ENCODE measurements around the gene MBD5.
A peak's percentile ranks its signal among the peaks of the same experiment; 100 is the strongest.

The MBD5 gene

DNA sequence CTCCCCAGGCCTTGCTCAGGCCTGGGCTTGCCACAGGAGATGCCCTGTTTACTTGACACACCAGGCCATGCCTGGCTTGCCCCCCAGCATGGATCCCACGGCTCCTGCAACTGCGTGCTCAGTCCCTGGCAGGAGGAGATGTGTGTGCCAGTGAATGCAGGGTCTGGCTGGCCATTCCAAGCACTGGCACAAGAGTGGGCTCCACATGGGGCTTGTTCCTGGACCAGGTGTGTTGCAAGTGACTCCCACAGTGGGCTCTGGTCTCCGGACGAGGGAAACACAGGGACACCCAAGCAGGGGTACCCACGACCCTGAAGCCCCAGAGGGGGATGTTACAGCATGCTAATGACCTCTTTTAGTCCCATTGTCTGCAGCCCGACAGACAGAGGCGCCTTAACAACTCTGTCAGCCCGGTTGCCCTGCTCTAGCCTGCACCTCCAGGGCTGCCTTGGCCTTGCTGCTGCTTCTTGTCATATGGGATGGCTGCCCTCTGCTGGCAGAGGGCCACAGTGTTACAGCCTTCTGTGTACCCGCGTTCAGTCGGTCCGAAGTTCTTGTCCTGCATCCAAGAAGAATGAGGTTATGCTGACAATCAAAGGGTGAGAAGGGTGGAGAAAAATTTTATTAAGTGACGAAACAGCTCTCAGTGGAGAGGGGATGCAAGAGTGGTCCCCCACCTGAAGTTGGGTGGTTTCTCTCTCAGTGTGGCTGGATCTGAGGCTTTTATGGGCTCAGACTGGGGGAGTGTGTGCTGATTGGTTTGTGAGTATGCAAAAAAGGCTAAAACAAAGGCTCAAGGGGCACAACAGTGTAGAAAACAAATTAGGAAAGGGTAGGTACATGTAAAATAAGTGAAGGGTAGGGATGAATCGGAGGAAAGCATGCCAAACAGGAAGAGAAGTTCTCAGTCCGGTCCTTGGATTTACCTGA, 180.4 kb downstream of the MBD5 start:
- no peak overlapping the region for H3K27ac ChIP-seq
- intact Hi-C loops (cut with DNase I; ENCODE audit: low total_unique reads), result no loop called here
- no peak overlapping the region for H3K4me3 ChIP-seq
- no peaks in the 10 kb centered on the region for H3K27me3 ChIP-seq
- H3K4me1 ChIP-seq, result no peaks in the 10 kb centered on the region
- H3K36me3 ChIP-seq, result no peaks in the 10 kb centered on the region
- H3K9me3 ChIP-seq, result no peaks in the 10 kb centered on the region
- peak in 1 of 2 experiments; percentile 19 for TF ChIP-seq CTCF (IDR thresholded peaks at IDR 0.05)
- no peak for DNase-seq

GRCh38 chr2:148202237-148202636, 181.3 kb downstream of the MBD5 start:
- Histone ChIP-seq H3K4me1 (no peaks in the 10 kb centered on the region), H3K9me3 (no peaks in the 10 kb centered on the region), H3K4me3 (no peak overlapping the region), H3K27ac (no peak overlapping the region), H3K27me3 (no peaks in the 10 kb centered on the region), H3K36me3 (no peaks in the 10 kb centered on the region)
- intact Hi-C loops (cut with DNase I; ENCODE audit: low total_unique reads), result no loop called here
- no peak for TF ChIP-seq CTCF (IDR thresholded peaks at IDR 0.05)
- DNase-seq, result no peak

DNA sequence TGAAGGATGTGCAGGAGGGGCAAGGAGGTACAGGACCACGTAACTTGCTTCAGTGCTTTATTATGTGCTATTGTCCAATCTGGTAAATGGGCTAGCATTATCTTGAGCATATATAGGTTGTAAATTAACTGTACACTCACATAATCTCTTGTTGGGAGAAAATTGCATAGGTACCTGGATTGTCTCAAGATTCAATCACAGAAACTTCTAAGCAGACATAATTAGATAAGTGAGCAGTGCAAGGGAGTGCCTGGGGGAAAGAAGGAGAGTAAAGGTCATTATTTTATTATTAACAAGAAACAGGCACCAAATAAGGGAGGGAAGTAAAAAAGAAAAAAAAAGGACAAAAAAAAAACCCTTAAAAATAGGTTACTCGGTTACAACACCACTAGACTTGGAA, 186.2 kb downstream of the MBD5 start:
- intact Hi-C loops (cut with DNase I; ENCODE audit: low total_unique reads), result no loop called here
- peaks cover 0 to 9% (median 0%) of the 10 kb centered on the region in 4 donors for H3K4me1 ChIP-seq
- TF ChIP-seq CTCF (IDR thresholded peaks at IDR 0.05), result no peak
- H3K36me3 ChIP-seq, result no peaks in the 10 kb centered on the region
- no peak overlapping the region for H3K27ac ChIP-seq
- H3K27me3 ChIP-seq, result no peaks in the 10 kb centered on the region
- H3K9me3 ChIP-seq, result no peaks in the 10 kb centered on the region
- DNase-seq, result no peak
- H3K4me3 ChIP-seq, result no peak overlapping the region

- no peaks in the 10 kb centered on the region for H3K9me3 ChIP-seq
- DNase-seq, result no peak
- H3K27ac ChIP-seq, result no peak overlapping the region
- no peak overlapping the region for H3K4me3 ChIP-seq
- H3K36me3 ChIP-seq, result no peaks in the 10 kb centered on the region
- H3K27me3 ChIP-seq, result no peaks in the 10 kb centered on the region
- TF ChIP-seq CTCF (IDR thresholded peaks at IDR 0.05), result no peak
- H3K4me1 ChIP-seq, result peaks cover 0 to 9% (median 0%) of the 10 kb centered on the region in 4 donors
- intact Hi-C loops (cut with DNase I; ENCODE audit: low total_unique reads), result no loop called here
Observed at GRCh38 chr2:148209603-148210002, 188.7 kb downstream of the MBD5 start.

DNA sequence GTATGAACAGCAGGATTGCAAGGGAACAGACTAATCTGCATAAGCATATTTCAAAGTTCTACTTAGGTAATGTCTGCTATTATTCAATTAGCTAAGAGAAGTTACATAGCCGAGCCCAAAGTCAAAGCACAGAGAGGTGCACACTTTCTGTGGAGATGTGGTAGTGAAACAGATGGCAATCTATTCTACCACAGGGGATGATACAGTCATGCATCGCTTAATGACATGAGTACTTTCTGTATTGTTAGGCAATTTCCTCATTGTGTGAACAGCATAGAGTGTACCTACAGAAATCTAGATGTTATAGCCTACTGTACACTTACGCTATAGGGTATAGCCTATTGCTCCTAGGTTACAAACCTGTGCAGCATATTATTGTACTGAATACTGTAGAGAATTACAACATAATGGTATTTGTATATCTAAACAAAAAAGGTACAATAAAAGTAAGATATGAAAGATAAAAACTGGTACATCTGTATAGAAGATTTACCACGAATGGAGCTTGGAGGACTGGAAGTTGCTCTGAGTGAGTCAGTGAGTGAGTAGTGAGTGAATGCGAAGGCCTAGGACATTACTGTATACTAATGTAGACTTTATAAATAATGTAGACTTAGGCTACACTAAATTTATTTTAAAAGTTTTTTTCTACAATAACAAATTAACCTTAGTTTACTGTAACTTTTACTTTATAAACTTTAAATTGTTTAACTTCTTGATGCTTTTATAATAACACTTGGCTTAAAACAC, 197.6 kb downstream of the MBD5 start:
- no peak for TF ChIP-seq CTCF (IDR thresholded peaks at IDR 0.05)
- Histone ChIP-seq H3K4me3 (no peak overlapping the region), H3K9me3 (peaks cover 2 to 8% (median 8%) of the 10 kb centered on the region in 3 donors), H3K36me3 (peaks cover 0 to 11% (median 0%) of the 10 kb centered on the region in 3 donors), H3K27ac (no peak overlapping the region), H3K27me3 (no peaks in the 10 kb centered on the region), H3K4me1 (peaks cover 0 to 9% (median 0%) of the 10 kb centered on the region in 4 donors)
- no peak for DNase-seq
- intact Hi-C loops (cut with DNase I; ENCODE audit: low total_unique reads), result loop anchor here (5.0 kb wide), 1 partner anchor 414 kb away; no protein-coding TSS in a partner anchor

Measured in tibial artery (tissue), 4 donors.